Small intestine (tissue), 7 donors: ENCODE data around the gene UBR4. TPM values are rescaled to one million over a fixed set of nuclear protein-coding genes. Genes with fewer than 3 reads are reported as not detected.
A peak's percentile ranks its signal among the peaks of the same experiment; 100 is the strongest.

Experiments
- DNase-seq, 2 donors: peaks; one replicate each; pipeline versions ENCODE4 v3.0.0 to v3.0.0-alpha.2; 2013
- FAIRE-seq: peaks from 2 replicates; lab custom pipeline; 2012; peaks lifted over from hg19 to GRCh38; lab: Jason Lieb, UNC
- H3K27ac ChIP-seq, 3 donors: one replicate each; pipeline ENCODE4 v1.5.1; 2013; ENCODE audit warnings: low read length in 2 of 3, mild to moderate bottlenecking in 2 of 3, control low read depth in 1 of 3, inconsistent platforms in 1 of 3, low read depth in 1 of 3, moderate library complexity in 1 of 3
- H3K27me3 ChIP-seq, 3 donors: one replicate each; pipeline ENCODE4 v1.6.1; 2013; ENCODE audit warnings: low read length in 3 of 3, inconsistent platforms in 1 of 3; ENCODE audit not compliant: control insufficient read depth in 3 of 3, insufficient read depth in 3 of 3
- H3K36me3 ChIP-seq, 3 donors: one replicate each; pipeline ENCODE4 v1.6.1; 2013; ENCODE audit warnings: low read length in 3 of 3, inconsistent platforms in 1 of 3, low read depth in 1 of 3, mild to moderate bottlenecking in 1 of 3, moderate library complexity in 1 of 3; ENCODE audit not compliant: control insufficient read depth in 3 of 3, insufficient read depth in 2 of 3
- H3K4me1 ChIP-seq, 3 donors: one replicate each; pipeline ENCODE4 v1.6.1; 2013; ENCODE audit warnings: low read length in 2 of 3, inconsistent platforms in 1 of 3, low read depth in 1 of 3, mild to moderate bottlenecking in 1 of 3, moderate library complexity in 1 of 3; ENCODE audit not compliant: control insufficient read depth in 3 of 3, insufficient read depth in 2 of 3
- H3K4me3 ChIP-seq, 3 donors: one replicate each; pipeline ENCODE4 v1.5.1; 2013; ENCODE audit warnings: low read length in 3 of 3, control low read depth in 1 of 3, inconsistent platforms in 1 of 3, low read depth in 1 of 3, mild to moderate bottlenecking in 1 of 3, moderate library complexity in 1 of 3
- H3K9me3 ChIP-seq, 2 donors: one replicate each; pipeline ENCODE4 v1.6.1; 2013; ENCODE audit warnings: low read depth in 1 of 2, low read length in 1 of 2; ENCODE audit not compliant: control insufficient read depth in 2 of 2, insufficient read depth in 1 of 2
- WGBS, 3 donors: extraction: QIAGEN DNeasy Blood & Tissue Kit; methylation state at CpG; one replicate each; pipeline ENCODE4 v1.1.7; 2013; 5-methylcytosine and 5-hydroxymethylcytosine counted together
- polyA plus RNA-seq, 4 donors: library from polyadenylated mRNA; stranded (reverse) in 3 of 4; unstranded in 1 of 4; fragments of 200-250 nt in 3 of 4; fragments of 120-200 nt in 1 of 4; gene quantifications; one replicate each; pipeline versions ENCODE4 v1.2.1 to v1.2.3, GENCODE V29; 2013
- donor health status: healthy with polysubstance abuse.
- donor health status: control.
- donor health status: control.
- donor health status: Bipolar disorder and iron deficiency.
- donor health status: healthy.

Gene UBR4
- polyA plus RNA-seq, 4 donors = 85.9 to 275 (median 143) TPM

DNA sequence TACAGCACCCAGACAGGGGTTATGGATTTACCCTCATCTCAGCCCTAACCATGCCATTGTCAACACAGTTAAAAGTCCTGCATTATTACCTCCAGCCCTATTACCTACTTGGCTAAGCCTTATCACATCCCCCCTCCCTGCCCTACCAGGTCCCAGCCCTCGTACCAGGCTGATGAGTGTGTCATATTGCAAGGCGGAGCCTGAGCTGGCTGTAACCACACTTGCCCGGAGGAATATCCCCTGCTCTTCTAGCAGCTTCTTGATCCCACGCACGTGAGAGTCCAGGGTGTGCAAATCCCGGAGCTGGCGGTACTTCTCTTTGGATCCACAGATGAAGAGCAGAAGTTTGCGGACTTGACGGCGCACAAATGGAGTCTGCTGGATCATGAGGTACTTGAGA is 87.4 kb downstream of the UBR4 start:
- H3K36me3 ChIP-seq = peaks cover 28 to 68% (median 40%) of the 10 kb centered on the region in 3 donors
- H3K27ac ChIP-seq = peak overlapping the region in 2 of 3 donors; percentile 25 to 76
- H3K9me3 ChIP-seq = no peaks in the 10 kb centered on the region
- WGBS, 3 donors = 46 to 77% (median 52%) methylated on average over 10 of the region's 10 CpGs
- H3K27me3 ChIP-seq = no peaks in the 10 kb centered on the region
- DNase-seq = peak in 1 of 2 donors; percentile 90
- H3K4me1 ChIP-seq = peaks cover 0 to 3% (median 0%) of the 10 kb centered on the region in 3 donors
- no peak overlapping the region for H3K4me3 ChIP-seq
- no peak for FAIRE-seq

DNA sequence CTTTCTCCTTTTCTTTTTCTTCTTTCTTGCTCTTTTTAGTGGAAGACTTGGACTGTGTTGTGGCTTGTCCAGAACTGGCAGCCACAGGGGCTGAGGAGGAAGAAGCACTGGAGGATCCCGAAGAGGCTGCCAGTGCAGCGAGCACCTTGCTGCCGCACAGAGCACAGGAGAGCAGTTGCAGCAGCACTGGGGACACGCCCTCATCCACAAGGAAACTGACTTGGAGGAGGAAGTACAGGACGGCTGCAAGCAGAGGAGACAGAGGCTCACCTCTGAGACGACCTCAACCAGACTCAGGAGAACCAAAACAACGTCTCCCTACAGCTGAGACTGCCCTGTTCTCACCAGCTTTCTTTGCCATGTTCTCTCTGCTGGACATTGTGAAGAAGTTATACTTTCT is 88.9 kb downstream of the UBR4 start:
- DNase-seq (peak; percentile 16 to 88), FAIRE-seq (no peak)
- H3K36me3 ChIP-seq = peaks cover 30 to 66% (median 43%) of the 10 kb centered on the region in 3 donors
- H3K4me1 ChIP-seq = peaks cover 0 to 3% (median 0%) of the 10 kb centered on the region in 3 donors
- no peaks in the 10 kb centered on the region for H3K9me3 ChIP-seq
- H3K27ac ChIP-seq = peak overlapping the region in 2 of 3 donors; percentile 65 to 85
- H3K27me3 ChIP-seq = no peaks in the 10 kb centered on the region
- no peak overlapping the region for H3K4me3 ChIP-seq
- 9 to 63% (median 39%) methylated on average over 7 of the region's 7 CpGs for WGBS, 3 donors

DNA sequence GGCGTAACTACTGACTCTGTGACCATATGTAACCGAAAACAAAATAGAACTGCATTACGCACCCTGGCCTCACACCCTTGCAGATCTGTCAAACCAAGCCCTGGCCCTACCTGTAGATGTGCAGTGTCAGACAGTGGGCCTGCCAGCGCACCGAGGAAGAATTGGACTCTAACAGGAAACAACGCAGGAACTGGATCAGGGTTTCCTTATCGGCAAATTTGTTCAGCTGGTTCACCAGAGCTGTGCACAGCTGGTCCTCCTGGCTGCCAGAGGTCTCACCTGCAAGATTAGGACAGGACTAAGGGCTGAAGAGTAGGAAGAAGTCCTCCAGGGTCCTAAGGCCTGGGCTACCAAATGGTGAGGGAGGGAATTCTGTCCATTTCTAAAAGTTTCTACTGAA is 90.0 kb downstream of the UBR4 start:
- FAIRE-seq (no peak), DNase-seq (no peak)
- Histone ChIP-seq H3K27me3 (no peaks in the 10 kb centered on the region), H3K36me3 (peaks cover 32 to 65% (median 42%) of the 10 kb centered on the region in 3 donors), H3K27ac (no peak overlapping the region), H3K4me3 (no peak overlapping the region), H3K9me3 (no peaks in the 10 kb centered on the region), H3K4me1 (peaks cover 0 to 3% (median 0%) of the 10 kb centered on the region in 3 donors)
- WGBS, 3 donors = 94 to 99% (median 95%) methylated on average over 7 of the region's 7 CpGs

DNA sequence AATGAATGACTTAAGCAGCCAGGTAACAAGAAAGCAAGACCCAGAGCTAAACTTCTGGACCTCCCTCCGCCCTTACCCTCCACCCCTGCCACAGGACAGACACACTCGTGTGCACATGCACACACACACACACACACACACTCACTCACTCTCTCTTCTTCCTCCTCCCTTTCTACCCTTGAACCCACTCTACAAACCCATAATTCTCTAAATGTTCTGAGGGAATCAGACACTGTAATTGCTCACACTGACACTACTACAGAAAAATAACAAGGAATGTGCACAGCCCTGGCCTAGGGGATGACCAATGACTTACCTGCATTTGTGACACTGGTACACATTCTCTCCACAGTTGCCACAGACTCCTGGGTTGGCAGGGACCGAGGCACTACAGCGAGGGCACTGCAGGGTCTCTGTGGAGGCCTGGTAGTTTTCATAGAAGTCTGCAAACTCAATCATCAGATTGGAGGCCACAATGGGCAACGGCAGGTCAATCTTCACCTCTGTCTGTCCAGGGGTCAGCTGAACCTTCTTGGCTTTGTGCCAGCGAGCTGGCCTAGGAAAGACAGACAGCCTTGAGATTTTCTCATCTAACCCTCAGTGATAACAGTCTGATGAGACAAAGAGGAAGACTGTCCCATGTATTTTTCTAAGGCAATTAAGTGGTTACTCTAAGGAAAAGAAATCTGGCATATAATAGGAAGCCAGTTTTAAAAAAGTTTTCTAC is 94.8 kb downstream of the UBR4 start:
- no peaks in the 10 kb centered on the region for H3K27me3 ChIP-seq
- no peaks in the 10 kb centered on the region for H3K9me3 ChIP-seq
- no peak overlapping the region for H3K27ac ChIP-seq
- DNase-seq (no peak), FAIRE-seq (no peak)
- WGBS, 3 donors = 82 to 88% (median 86%) methylated on average over 6 of the region's 6 CpGs
- no peak overlapping the region for H3K4me3 ChIP-seq
- H3K4me1 ChIP-seq = no peaks in the 10 kb centered on the region
- peaks cover 43 to 75% (median 70%) of the 10 kb centered on the region in 3 donors for H3K36me3 ChIP-seq

DNA sequence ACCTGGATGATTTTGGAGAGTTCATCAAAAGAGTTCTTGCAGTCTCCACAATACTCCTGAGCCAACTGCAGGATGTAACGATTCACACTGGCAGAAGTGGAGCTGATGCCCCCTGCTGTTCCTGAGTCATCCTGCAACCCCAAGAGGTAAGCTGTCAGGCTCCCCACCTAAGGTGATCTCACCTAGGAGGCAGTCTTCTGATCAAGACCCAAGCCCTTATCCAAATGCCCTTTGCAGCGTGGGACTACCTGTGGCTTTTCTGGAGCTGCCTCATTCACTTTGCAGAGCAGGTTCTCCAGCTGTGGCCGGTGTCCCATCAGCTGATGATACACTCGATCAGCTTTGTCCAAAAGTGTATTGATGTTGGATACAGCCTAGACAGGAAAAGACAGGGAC is 96.4 kb downstream of the UBR4 start:
- WGBS, 3 donors = 68 to 74% (median 69%) methylated on average over 4 of the region's 4 CpGs

DNA sequence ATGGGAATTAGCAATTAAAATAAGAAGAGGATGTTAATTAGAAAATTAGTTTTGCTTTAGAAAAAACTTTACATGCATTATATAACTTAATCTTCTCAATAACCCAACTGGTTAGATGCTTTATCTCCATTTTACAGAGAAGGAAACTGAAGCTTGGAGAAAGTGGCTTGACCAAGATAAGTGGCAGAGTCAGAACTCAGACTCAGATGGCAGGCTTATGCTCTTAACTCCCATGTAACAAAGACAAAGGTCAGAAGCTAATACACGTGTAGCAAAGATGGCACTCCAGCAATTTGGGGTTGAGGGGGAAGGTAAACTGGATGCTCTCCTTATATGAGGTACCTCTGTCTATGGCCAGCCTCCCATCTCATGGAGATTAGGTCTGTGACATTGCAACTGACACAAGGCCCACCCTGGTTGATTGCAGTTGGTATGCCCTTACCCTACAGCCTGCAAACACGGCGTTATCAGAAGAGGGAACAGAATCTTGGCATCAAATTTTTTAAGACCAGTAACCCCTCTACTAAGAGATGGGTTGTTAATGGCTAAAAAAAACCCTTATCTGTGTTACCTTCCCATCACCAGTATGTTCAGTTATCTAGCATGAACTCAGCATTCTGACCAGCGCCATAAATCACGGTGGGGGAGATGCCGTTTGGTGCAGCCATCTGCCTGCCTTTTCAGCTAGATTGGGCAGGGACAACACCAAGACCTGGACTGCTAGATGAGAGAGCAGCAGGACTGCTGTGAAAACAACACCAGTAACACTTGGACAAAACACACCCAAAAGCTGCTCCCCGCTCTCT is 97.0 kb downstream of the UBR4 start:
- 80 to 87% (median 85%) methylated on average over 7 of the region's 7 CpGs for WGBS, 3 donors
- FAIRE-seq (no peak), DNase-seq (no peak)
- no peaks in the 10 kb centered on the region for H3K4me1 ChIP-seq
- no peaks in the 10 kb centered on the region for H3K27me3 ChIP-seq
- no peak overlapping the region for H3K27ac ChIP-seq
- H3K36me3 ChIP-seq = peaks cover 44 to 78% (median 67%) of the 10 kb centered on the region in 3 donors
- H3K9me3 ChIP-seq = no peaks in the 10 kb centered on the region
- H3K4me3 ChIP-seq = no peak overlapping the region

More for the DNA sequence above, 96.4 kb downstream of the UBR4 start:
- Histone ChIP-seq H3K27ac (no peak overlapping the region), H3K4me1 (no peaks in the 10 kb centered on the region), H3K9me3 (no peaks in the 10 kb centered on the region), H3K36me3 (peaks cover 40 to 78% (median 69%) of the 10 kb centered on the region in 3 donors), H3K27me3 (no peaks in the 10 kb centered on the region), H3K4me3 (no peak overlapping the region)
- DNase-seq = peak; percentile 43 to 58
- FAIRE-seq = no peak

DNA sequence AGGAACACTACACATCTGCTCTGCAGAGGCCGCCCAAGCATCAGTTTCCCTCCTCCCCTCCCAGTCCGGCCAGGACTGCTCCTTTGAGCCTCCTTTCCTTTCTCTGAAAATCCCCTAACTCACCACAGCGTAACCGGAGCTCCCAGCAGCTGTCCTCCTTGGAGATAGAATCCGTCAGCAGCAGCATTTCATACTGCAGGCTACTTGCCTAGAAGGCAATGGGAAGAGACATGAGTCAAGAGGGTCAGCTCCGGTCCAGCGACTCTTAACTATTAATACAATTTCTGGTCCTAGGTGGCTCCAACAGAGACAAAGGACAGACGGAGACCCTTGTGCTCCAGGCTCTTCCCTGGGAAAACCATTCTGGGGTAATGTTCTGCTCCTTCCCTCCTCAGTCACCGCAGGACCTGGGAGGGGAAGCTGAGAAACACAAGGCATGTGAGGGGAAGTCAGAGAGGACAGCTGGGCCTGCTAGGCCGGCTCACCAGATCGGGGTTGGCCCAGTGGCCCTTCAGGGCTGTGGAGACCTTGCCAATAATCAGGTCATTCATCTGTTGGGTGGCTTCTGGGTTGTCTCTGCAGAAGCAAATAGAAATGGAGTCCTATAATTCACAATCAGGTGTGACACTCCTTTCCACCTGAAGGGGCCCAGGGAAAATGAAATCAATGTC is 99.7 kb downstream of the UBR4 start:
- WGBS, 3 donors = 95 to 96% (median 95%) methylated on average over 11 of the region's 11 CpGs

DNA sequence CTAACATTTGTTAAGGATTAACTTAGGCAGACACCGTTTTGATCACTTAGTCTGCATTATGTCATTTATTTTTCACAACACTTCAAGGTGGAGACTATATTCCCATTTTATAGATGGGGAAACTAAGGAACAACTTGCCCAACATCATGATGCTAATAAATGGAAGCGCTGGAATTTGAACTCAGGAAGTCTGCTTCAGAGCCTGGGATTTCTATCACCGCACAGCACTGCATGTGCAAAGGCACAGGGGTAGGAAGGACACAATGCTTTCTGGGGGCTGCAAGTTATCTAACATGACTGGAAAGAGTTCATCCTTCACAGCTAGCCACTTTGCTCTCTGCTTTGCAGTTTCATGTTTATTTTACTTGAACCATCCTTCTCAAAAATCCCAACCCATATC is 100.5 kb downstream of the UBR4 start:
- no peaks in the 10 kb centered on the region for H3K9me3 ChIP-seq
- no peaks in the 10 kb centered on the region for H3K27me3 ChIP-seq
- FAIRE-seq (no peak), DNase-seq (no peak)
- H3K36me3 ChIP-seq = peaks cover 42 to 84% (median 58%) of the 10 kb centered on the region in 3 donors
- H3K27ac ChIP-seq = no peak overlapping the region
- no peak overlapping the region for H3K4me3 ChIP-seq
- WGBS, 3 donors = 79 to 88% (median 79%) methylated on average over 3 of the region's 3 CpGs
- H3K4me1 ChIP-seq = no peaks in the 10 kb centered on the region

More for the DNA sequence above, 99.7 kb downstream of the UBR4 start:
- Histone ChIP-seq H3K27me3 (no peaks in the 10 kb centered on the region), H3K36me3 (peaks cover 44 to 86% (median 61%) of the 10 kb centered on the region in 3 donors), H3K4me1 (no peaks in the 10 kb centered on the region), H3K4me3 (no peak overlapping the region), H3K9me3 (no peaks in the 10 kb centered on the region), H3K27ac (no peak overlapping the region)
- FAIRE-seq (no peak), DNase-seq (no peak)
